ENCODE results near the gene ADGRG7. TPM values are rescaled to one million over a fixed set of nuclear protein-coding genes. Genes with fewer than 3 reads are reported as not detected.
A peak's percentile ranks its signal among the peaks of the same experiment; 100 is the strongest.

Gene ADGRG7
- total and polyA plus RNA-seq, 9 of the 15 experiments (the other 6 are each of a cell fraction or from before 2014, with no cell fraction given) = 0.03 TPM; not detected in 7

DNA sequence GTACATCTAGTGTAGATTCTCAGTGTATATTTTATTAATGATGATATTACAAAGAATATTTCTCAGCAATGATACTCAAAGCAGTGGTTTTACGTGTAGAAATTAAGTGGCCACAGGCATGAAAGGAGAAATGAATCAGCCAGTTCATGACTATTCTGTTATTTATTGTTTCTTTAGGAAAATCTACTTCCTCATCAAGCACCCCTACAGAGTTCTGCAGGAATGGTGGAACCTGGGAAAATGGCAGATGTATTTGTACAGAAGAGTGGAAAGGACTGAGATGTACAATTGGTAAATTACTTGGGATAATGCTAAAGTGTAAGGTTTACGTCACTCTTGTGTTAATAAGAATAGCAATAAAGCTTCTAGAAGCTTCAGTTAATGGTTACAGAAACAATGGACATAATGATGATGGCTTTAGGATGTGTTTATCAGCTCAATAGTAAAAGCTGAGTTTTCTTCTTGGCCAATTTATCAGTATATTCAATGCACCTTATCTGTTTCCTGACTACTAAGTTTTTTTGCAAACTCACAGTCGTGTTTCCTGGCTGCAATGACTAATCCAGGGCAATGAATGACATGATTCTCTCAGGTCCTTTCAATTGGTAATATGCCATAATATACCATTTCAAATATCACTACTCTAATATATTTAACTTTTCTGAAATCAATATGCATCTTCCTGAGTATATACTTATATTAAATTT lies 20.2 kb downstream of the ADGRG7 start (continued):
- TF ChIP-seq STAT5A (IDR thresholded peaks at IDR 0.05; ENCODE audit: borderline replicate concordance, low read length) (peak; percentile 31; the same call in 1 of the 2 replicates), GABPB2 (CRISPR knock-in tag; conservative IDR thresholded peaks at IDR 0.05) (no peak), CEBPB (tag; IDR thresholded peaks at IDR 0.05) (no peak), KDM1A (IDR thresholded peaks at IDR 0.05) (peak in 1 of 2 experiments; percentile 61; a peak in 1 of 4 replicates), FOSL1 (tag; conservative IDR thresholded peaks at IDR 0.05) (peak; percentile 79), CBFA2T3 (IDR thresholded peaks at IDR 0.05) (peak; percentile 86), NCOA1 (IDR thresholded peaks at IDR 0.05; ENCODE audit: low read depth) (peak; percentile 19; the same call in 1 of the 2 replicates), ETV1 (tag; conservative IDR thresholded peaks at IDR 0.05; ENCODE audit: low read depth) (peak; percentile 36; the same call in 1 of the 2 replicates), NFE2 (IDR thresholded peaks at IDR 0.05; ENCODE audit: low read depth) (peak; percentile 90), ZNF253 (CRISPR knock-in tag; conservative IDR thresholded peaks at IDR 0.05) (no peak), LEF1 (IDR thresholded peaks at IDR 0.05) (peak; percentile 25; the same call in 1 of the 2 replicates), SMARCA4 (IDR thresholded peaks at IDR 0.05) (peak; percentile 89), ZNF165 (CRISPR knock-in tag; IDR thresholded peaks at IDR 0.05; ENCODE audit: borderline replicate concordance) (no peak), TEAD4 (IDR thresholded peaks at IDR 0.05; ENCODE audit: low read length) (peak; percentile 61), TEAD4 (CRISPR knock-in tag; IDR thresholded peaks at IDR 0.05; ENCODE audit: borderline replicate concordance) (no peak), CCAR2 (IDR thresholded peaks at IDR 0.05; ENCODE audit: low read depth, low read length) (no peak), ZNF217 (CRISPR knock-in tag; IDR thresholded peaks at IDR 0.05) (no peak), ZNF436 (CRISPR knock-in tag; IDR thresholded peaks at IDR 0.05) (no peak), ZNF507 (tag; conservative IDR thresholded peaks at IDR 0.05) (no peak)
- TF ChIP-seq, protein P1, sequence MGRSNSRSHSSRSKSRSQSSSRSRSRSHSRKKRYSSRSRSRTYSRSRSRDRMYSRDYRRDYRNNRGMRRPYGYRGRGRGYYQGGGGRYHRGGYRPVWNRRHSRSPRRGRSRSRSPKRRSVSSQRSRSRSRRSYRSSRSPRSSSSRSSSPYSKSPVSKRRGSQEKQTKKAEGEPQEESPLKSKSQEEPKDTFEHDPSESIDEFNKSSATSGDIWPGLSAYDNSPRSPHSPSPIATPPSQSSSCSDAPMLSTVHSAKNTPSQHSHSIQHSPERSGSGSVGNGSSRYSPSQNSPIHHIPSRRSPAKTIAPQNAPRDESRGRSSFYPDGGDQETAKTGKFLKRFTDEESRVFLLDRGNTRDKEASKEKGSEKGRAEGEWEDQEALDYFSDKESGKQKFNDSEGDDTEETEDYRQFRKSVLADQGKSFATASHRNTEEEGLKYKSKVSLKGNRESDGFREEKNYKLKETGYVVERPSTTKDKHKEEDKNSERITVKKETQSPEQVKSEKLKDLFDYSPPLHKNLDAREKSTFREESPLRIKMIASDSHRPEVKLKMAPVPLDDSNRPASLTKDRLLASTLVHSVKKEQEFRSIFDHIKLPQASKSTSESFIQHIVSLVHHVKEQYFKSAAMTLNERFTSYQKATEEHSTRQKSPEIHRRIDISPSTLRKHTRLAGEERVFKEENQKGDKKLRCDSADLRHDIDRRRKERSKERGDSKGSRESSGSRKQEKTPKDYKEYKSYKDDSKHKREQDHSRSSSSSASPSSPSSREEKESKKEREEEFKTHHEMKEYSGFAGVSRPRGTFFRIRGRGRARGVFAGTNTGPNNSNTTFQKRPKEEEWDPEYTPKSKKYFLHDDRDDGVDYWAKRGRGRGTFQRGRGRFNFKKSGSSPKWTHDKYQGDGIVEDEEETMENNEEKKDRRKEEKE (IDR thresholded peaks at IDR 0.05; ENCODE audit: borderline replicate concordance in 1 of 2, control insufficient read depth in 1 of 2, low read depth in 2 of 2, low read length in 1 of 2) = no peak
- TF ChIP-seq, protein P2, sequence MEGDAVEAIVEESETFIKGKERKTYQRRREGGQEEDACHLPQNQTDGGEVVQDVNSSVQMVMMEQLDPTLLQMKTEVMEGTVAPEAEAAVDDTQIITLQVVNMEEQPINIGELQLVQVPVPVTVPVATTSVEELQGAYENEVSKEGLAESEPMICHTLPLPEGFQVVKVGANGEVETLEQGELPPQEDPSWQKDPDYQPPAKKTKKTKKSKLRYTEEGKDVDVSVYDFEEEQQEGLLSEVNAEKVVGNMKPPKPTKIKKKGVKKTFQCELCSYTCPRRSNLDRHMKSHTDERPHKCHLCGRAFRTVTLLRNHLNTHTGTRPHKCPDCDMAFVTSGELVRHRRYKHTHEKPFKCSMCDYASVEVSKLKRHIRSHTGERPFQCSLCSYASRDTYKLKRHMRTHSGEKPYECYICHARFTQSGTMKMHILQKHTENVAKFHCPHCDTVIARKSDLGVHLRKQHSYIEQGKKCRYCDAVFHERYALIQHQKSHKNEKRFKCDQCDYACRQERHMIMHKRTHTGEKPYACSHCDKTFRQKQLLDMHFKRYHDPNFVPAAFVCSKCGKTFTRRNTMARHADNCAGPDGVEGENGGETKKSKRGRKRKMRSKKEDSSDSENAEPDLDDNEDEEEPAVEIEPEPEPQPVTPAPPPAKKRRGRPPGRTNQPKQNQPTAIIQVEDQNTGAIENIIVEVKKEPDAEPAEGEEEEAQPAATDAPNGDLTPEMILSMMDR (IDR thresholded peaks at IDR 0.05 in 2 of 3, conservative IDR thresholded peaks at IDR 0.05 in 1 of 3; ENCODE audit: insufficient read depth in 2 of 3, low read depth in 1 of 3, low read length in 3 of 3) = no peak
- TF ChIP-seq, protein P3, sequence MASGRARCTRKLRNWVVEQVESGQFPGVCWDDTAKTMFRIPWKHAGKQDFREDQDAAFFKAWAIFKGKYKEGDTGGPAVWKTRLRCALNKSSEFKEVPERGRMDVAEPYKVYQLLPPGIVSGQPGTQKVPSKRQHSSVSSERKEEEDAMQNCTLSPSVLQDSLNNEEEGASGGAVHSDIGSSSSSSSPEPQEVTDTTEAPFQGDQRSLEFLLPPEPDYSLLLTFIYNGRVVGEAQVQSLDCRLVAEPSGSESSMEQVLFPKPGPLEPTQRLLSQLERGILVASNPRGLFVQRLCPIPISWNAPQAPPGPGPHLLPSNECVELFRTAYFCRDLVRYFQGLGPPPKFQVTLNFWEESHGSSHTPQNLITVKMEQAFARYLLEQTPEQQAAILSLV (tag; IDR thresholded peaks at IDR 0.05) = no peak
- TF ChIP-seq, protein P4, sequence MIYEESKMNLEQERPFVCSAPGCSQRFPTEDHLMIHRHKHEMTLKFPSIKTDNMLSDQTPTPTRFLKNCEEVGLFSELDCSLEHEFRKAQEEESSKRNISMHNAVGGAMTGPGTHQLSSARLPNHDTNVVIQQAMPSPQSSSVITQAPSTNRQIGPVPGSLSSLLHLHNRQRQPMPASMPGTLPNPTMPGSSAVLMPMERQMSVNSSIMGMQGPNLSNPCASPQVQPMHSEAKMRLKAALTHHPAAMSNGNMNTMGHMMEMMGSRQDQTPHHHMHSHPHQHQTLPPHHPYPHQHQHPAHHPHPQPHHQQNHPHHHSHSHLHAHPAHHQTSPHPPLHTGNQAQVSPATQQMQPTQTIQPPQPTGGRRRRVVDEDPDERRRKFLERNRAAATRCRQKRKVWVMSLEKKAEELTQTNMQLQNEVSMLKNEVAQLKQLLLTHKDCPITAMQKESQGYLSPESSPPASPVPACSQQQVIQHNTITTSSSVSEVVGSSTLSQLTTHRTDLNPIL (CRISPR knock-in tag; IDR thresholded peaks at IDR 0.05) = no peak
